GM18519 (cell line): ENCODE results near the gene SDK1.

Experiments used
- ATAC-seq: cut with Tn5 transposase; IDR thresholded peaks from one replicate; pipeline ENCODE4 v1.9.1; 2021; ENCODE audit warnings: mild to moderate bottlenecking, moderate library complexity; ENCODE audit not compliant: unreplicated experiment, low FRiP score

SDK1 gene

GRCh38 chr7:4103352-4104091, 802.5 kb downstream of the SDK1 start:
- ATAC-seq, result no peak

- ATAC-seq, result no peak
These were observed 806.8 kb downstream of the SDK1 start for GRCh38 chr7:4107839-4108238.

- ATAC-seq, result no peak
These were observed 807.9 kb downstream of the SDK1 start for GRCh38 chr7:4108951-4109350.

- ATAC-seq, result no peak
These were observed 808.5 kb downstream of the SDK1 start for GRCh38 chr7:4109481-4110110.

- ATAC-seq, result no peak
These were observed 809.4 kb downstream of the SDK1 start for GRCh38 chr7:4110438-4110837.

GRCh38 chr7:4111166-4111565, 810.1 kb downstream of the SDK1 start:
- no peak for ATAC-seq

GRCh38 chr7:4113271-4113670, 812.2 kb downstream of the SDK1 start:
- no peak for ATAC-seq

- no peak for ATAC-seq
These were observed 812.9 kb downstream of the SDK1 start for GRCh38 chr7:4113976-4114375.

- no peak for ATAC-seq
These were observed 814.4 kb downstream of the SDK1 start for GRCh38 chr7:4115442-4115841.

- no peak for ATAC-seq
These were observed 815.0 kb downstream of the SDK1 start for GRCh38 chr7:4115941-4116610.

- no peak for ATAC-seq
These were observed 818.8 kb downstream of the SDK1 start for GRCh38 chr7:4119848-4120247.

GRCh38 chr7:4123346-4123745, 822.3 kb downstream of the SDK1 start:
- no peak for ATAC-seq

GRCh38 chr7:4123823-4124222, 822.8 kb downstream of the SDK1 start:
- ATAC-seq, result no peak

GRCh38 chr7:4124556-4125477, 823.8 kb downstream of the SDK1 start:
- ATAC-seq, result no peak

GRCh38 chr7:4127909-4128560, 827.0 kb downstream of the SDK1 start:
- no peak for ATAC-seq

- ATAC-seq, result no peak
These were observed 828.5 kb downstream of the SDK1 start for GRCh38 chr7:4129481-4130122.

- no peak for ATAC-seq
These were observed 830.0 kb downstream of the SDK1 start for GRCh38 chr7:4131063-4131462.

GRCh38 chr7:4132221-4132620, 831.2 kb downstream of the SDK1 start:
- ATAC-seq, result no peak

GRCh38 chr7:4133491-4134044, 832.5 kb downstream of the SDK1 start:
- no peak for ATAC-seq
